ENCODE measurements around the gene LRCOL1.

- TF ChIP-seq CTCF (IDR thresholded peaks at IDR 0.05; ENCODE audit: low read depth, low read length, poor library complexity, severe bottlenecking) (no peak), EZH2phosphoT487 (IDR thresholded peaks at IDR 0.05; ENCODE audit: borderline replicate concordance, low read length) (no peak)
These were observed 9.9 kb upstream of the LRCOL1 start for GRCh38 chr12:132620113-132620898.

Measured in DOHH2 (cell line).